ENCODE data around the gene UBAP2L. TPM values are rescaled to one million over a fixed set of nuclear protein-coding genes. Genes with fewer than 3 reads are reported as not detected.

Gene UBAP2L
- total RNA-seq, 1 donor from 2014 or later: 80.9 TPM

DNA sequence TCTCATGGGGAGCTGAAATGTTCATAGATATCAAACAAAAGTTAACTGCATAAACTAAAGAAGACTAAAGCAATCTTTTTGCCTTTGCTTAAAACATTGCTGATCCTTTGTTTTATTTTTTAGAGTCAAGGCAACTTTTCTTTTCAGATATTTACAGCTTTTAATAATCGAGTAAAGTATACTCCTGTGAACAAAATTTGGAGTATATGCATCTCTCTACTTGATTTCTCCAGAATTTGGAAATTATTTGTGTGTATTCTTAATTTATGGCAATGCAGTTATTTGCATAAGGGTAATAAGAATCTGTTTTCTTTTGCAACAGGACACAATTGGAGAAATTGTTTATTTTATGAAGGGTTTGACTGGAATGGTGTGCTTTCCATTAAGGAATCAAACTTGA lies 95.9 kb downstream of the UBAP2L start:
- ATAC-seq: no peak

GRCh38 chr1:154318386-154318785 lies 97.6 kb downstream of the UBAP2L start:
- ATAC-seq: no peak

Other genes with a start within 250 kb of the UBAP2L start
- gene JTB, start 243.3 kb upstream of the UBAP2L start, total RNA-seq: 73.2 TPM
- 60.5 TPM for gene RAB13, start 234.6 kb upstream of the UBAP2L start, total RNA-seq
- gene RPS27, start 230.2 kb upstream of the UBAP2L start, total RNA-seq: 1,798 TPM
- gene NUP210L, start 65.9 kb upstream of the UBAP2L start, total RNA-seq: 0.04 TPM
- 213 TPM for gene TPM3, start 28.9 kb upstream of the UBAP2L start, total RNA-seq
- gene CFAP141, start 14.6 kb upstream of the UBAP2L start, total RNA-seq: not detected
- 86.6 TPM for gene HAX1, start 51.7 kb downstream of the UBAP2L start, total RNA-seq
- gene AQP10, start 100.1 kb downstream of the UBAP2L start, total RNA-seq: not detected
- 3.7 TPM for gene ATP8B2, start 104.6 kb downstream of the UBAP2L start, total RNA-seq
- gene IL6R, start 184.4 kb downstream of the UBAP2L start, total RNA-seq: 6.1 TPM

All from esophagus mucosa (tissue), 1 donor.